Measurements from ENCODE around the gene CUZD1.
"Not testable (repeated sequence)": the region's sequence is repeated elsewhere in the genome, so short reads cannot be mapped to it uniquely, and the experiment has no call there.

Gene CUZD1

DNA sequence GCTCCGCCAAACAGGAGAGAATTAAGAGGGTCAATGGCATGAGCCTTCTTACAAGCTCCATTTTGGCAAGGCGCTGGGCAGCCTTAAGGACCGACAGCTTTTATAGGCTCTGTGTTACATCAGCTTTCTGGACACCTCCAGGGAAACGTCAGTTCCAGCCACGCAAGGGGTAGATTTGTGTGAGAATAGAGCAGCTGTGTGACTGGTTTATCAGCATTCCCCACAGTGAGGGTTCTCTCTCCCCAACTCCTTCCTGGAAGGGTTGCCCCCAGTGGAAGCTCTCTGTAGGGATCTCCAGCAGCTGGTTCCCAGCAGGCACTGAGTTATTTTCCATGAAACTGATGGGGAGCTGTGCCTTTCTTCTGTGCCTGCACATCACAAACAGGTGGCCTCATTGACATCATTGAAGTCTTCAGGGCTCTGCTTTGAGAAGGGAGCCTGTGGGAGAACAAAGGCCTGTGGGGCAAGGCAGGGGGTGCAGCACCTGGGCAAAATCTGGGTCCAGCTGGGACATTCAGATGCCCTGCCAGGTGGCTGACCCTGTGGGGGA is at the start of gene CUZD1:
Gene CUZD1 (minus strand): TSS at position 75 of the 550 bp plus-strand sequence. CDS start 14 bp downstream, at position 61.
- no peak for DNase-seq (ENCODE audit: low read depth)

DNA sequence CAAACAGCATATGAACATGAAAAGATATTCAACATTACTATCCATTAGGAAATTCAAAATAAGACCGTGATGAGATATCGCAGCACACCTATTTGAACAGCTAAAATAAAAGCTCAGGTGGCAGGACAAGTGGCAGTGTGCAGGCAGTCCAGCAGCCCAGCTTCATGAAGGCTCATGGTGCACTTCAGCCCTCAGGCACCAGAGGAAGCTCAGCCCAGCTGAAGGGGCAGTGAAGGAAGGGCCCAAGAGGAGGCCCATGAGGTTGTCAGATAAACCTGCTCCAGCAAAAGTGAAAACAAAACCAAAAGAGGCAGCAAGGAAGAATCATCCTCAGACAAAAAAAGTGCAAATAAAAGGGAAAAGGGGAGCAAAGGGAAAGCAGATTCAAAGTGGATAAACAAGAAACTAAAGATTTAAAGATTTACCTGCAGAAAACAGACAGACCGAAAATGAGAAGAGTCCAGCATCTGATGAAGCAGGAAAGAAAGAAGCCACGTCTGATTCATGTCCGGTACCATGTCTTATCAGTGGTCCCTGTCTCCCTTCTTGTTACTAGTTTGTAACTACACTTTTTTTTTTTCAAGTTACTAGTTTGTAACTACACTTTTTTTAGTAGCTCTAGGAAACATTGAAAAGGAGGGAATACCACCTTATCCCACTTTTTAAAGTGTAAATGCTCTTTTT is 48.7 kb upstream of the CUZD1 start:
- DNase-seq (ENCODE audit: low read depth) = no peak

GRCh38 chr10:122884166-122884565 is 38.5 kb upstream of the CUZD1 start:
- DNase-seq (ENCODE audit: low read depth) = no peak

- no peak for DNase-seq (ENCODE audit: low read depth)
These were observed 37.1 kb upstream of the CUZD1 start for GRCh38 chr10:122882766-122883165.

GRCh38 chr10:122879339-122880273 is 33.9 kb upstream of the CUZD1 start, which contains the start of gene FAM24B:
TSS of gene FAM24B (minus strand) at chr10:122879581. CDS start at chr10:122850515, 29,066 bp downstream.
- peak; percentile 90 for DNase-seq (ENCODE audit: low read depth)

DNA sequence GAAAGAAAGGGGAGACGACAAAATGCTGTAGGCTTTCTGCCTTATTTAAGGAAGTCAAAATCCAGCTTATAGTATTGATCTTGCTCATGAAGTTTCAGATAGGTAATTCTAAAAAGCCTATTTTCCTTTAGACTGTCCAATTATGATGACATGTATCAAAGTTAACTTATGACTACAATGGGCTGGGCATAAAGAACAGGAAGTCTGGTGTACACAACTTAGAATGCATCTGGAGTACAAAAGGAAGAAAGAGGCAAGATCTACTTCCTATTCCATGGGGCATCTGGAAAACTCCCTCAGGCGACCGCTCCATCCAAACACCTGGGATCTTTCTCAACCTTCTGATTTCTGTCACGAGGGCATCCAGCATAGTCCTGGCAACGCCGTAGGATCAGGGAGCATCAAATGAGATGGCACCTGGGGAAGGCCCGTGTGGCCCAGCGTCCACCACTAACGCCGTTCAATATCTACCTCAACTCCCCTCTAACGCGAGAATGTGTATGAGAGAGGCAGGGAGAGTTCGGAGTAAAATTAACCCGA is 33.2 kb upstream of the CUZD1 start:
- DNase-seq (ENCODE audit: low read depth) = no peak

DNA sequence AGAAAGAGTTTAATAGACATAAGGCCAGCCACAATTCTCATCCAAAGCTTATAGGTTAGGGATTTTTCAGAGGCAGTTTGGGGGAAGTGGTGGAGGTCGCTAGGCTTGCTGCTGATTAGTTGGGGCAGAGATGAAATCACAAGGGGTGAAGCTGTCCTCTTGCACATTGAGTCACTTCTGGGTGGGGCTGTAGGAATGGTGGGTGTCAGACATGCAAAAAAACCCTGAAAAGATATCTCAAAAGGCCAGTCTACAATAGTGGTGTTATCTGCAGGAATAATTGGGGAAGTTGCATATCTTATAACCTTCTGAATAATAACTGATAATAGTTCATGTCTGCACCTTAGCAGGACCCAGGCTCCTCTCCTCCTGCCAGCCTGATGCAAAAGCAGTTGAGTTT is 31.6 kb upstream of the CUZD1 start:
- DNase-seq (ENCODE audit: low read depth) = no peak

GRCh38 chr10:122876467-122876855 is 30.8 kb upstream of the CUZD1 start:
- DNase-seq (ENCODE audit: low read depth) = no peak

- no peak for DNase-seq (ENCODE audit: low read depth)
These were observed 30.3 kb upstream of the CUZD1 start for GRCh38 chr10:122875843-122876466.

GRCh38 chr10:122871947-122872346 is 26.3 kb upstream of the CUZD1 start:
- not testable (repeated sequence) for DNase-seq (ENCODE audit: low read depth)

DNA sequence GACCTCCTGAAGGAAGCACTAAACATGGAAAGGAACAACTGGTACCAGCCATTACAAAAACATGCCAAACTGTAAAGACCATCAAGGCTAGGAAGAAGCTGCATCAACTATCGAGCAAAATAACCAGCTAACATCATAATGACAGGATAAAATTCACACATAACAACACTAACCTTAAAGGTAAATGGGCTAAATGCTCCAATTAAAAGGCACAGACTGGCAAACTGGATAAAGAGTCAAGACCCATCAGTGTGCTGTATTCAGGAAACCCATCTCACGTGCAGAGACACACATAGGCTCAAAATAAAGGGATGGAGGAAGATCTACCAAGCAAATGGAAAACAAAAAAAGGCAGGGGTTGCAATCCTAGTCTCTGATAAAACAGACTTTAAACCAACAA is 23.1 kb upstream of the CUZD1 start:
- DNase-seq (ENCODE audit: low read depth) = not testable (repeated sequence)

- DNase-seq (ENCODE audit: low read depth) = not testable (repeated sequence)
These were observed 21.3 kb upstream of the CUZD1 start for GRCh38 chr10:122866757-122867482.

- DNase-seq (ENCODE audit: low read depth) = no peak
These were observed 19.2 kb upstream of the CUZD1 start for GRCh38 chr10:122864901-122865300.

- no peak for DNase-seq (ENCODE audit: low read depth)
These were observed 18.5 kb upstream of the CUZD1 start for GRCh38 chr10:122864194-122864592.

DNA sequence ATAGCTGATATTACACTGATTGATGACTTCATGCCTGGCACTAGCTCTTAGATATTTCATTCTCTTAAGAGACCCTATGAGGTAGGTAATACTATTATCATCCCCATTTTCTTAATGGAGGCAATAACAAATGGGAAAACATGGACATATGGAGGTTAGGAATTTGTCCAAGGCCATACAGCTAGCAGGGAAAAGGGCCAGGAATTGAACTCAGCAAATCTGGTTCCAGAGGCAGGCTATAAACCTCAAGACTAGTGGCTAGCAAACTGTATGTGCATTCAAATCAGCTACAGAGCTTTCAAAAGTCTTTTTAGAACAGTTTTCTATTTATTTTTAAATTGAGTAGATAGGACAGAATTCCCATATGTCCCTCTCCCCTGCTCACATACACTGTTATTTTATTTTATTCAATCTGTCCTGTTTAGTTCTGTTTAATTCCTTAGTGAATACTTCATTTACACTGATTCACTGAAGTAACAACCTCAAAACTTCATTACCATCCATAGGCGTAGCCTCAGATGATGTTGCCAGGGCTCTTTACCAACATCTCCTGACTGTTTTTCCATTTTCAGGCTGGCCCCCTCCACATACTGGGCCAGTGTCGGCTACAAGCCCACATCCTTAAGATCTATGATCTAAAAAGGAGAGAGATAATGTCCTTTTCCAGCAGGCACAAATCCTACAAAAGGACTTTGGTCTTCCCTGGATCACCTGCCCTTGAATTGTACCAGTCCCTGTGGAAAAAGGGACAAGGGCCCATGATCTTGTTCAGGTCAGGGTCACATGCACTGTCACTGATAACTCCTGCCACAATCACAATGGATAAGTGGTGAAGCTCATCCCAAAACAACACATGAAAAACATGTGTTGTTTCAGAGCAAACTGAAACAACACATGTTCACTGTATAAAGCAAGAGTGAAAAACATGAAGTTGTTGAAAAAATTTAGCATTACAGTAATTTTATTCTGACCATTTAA is 17.8 kb upstream of the CUZD1 start:
- DNase-seq (ENCODE audit: low read depth) = no peak

DNA sequence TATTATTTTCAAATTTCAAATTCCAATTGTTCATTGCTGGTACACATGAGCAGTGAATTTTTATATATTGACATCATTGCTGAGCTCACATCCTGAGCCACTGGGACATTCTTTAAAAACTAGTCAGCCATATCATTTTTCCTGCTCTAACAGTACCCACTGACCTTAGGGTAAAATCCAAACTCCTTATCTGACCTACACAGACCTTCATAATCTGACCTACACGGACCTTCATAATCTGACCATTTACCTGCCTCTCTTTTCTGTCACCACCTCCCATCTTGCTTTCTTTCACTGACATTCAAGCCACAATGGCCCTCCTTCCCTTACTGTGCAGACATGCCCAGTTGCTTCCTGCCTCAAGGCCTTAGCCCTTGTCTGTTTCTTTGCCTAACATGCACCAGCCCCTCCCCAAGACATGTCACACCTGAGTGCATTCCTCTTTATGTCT is 16.1 kb upstream of the CUZD1 start:
- DNase-seq (ENCODE audit: low read depth) = no peak

- no peak for DNase-seq (ENCODE audit: low read depth)
These were observed 13.9 kb upstream of the CUZD1 start for GRCh38 chr10:122859527-122859926.

GRCh38 chr10:122858042-122858441 is 12.4 kb upstream of the CUZD1 start:
- not testable (repeated sequence) for DNase-seq (ENCODE audit: low read depth)

DNA sequence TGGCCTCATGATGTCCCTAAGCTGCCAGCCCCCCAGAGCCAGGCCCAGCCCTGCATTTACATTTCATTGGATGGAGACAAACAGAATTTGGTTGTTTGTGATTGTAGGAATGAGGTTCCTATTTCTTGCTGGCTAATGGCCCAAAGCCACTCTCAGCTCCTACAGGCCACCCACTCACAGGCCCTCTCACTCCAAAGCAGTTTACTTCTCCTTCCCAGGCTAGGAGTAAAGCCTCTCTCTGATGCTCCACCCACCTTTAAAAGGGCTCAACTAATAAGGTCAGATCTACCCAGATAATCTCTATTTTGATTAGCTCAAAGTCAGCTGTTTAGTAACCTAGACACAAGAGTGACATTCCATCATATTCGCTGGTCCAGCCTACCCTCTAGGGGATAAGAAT is 11.2 kb upstream of the CUZD1 start:
- DNase-seq (ENCODE audit: low read depth) = no peak

DNA sequence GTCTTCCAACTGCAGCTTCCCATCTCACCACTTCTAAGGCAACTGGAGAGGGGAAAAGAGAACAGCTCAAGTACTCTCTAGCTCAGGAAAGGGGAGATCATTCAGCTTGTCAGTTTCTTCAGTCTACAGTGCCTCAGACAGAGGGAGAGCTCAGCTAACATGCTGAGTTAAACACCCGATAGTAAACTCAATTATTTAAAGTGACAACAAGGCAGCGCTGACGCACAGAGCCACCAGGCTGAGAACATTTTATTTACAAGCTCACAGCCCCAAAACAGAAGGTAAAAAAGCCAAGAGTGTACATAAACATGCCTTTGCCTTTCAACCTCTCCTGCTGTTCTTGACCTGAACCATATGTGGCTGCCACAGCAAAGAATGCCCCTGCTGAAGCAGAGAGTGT is 10.1 kb upstream of the CUZD1 start:
- no peak for DNase-seq (ENCODE audit: low read depth)
